ENCODE results near the gene PRCC. TPM values are rescaled to one million over a fixed set of nuclear protein-coding genes. Genes with fewer than 3 reads are reported as not detected.

The PRCC gene
- total RNA-seq, 1 experiment from 2014 or later = 67.4 TPM

GRCh38 chr1:156839426-156840109 lies 72.2 kb downstream of the PRCC start:
- no peak for DNase-seq (ENCODE audit: extremely low read depth, low read depth)

- no peak for DNase-seq (ENCODE audit: extremely low read depth, low read depth)
These were observed 73.0 kb downstream of the PRCC start for GRCh38 chr1:156840186-156840897.

- no peak for DNase-seq (ENCODE audit: extremely low read depth, low read depth)
These were observed 73.6 kb downstream of the PRCC start for GRCh38 chr1:156840898-156841279.

GRCh38 chr1:156841295-156841855 lies 74.0 kb downstream of the PRCC start:
- DNase-seq (ENCODE audit: extremely low read depth, low read depth) = no peak

- DNase-seq (ENCODE audit: extremely low read depth, low read depth) = no peak
These were observed 75.4 kb downstream of the PRCC start for GRCh38 chr1:156842618-156843300.

- no peak for DNase-seq (ENCODE audit: extremely low read depth, low read depth)
These were observed 76.8 kb downstream of the PRCC start for GRCh38 chr1:156844102-156844501.

- no peak for DNase-seq (ENCODE audit: extremely low read depth, low read depth)
These were observed 77.3 kb downstream of the PRCC start for GRCh38 chr1:156844638-156845037.

GRCh38 chr1:156845055-156845952 lies 78.0 kb downstream of the PRCC start:
- no peak for DNase-seq (ENCODE audit: extremely low read depth, low read depth)

GRCh38 chr1:156845953-156846545 lies 78.7 kb downstream of the PRCC start:
- DNase-seq (ENCODE audit: extremely low read depth, low read depth) = no peak

GRCh38 chr1:156846643-156847042 lies 79.3 kb downstream of the PRCC start:
- no peak for DNase-seq (ENCODE audit: extremely low read depth, low read depth)

GRCh38 chr1:156847591-156848460 lies 80.5 kb downstream of the PRCC start:
- no peak for DNase-seq (ENCODE audit: extremely low read depth, low read depth)

- no peak for DNase-seq (ENCODE audit: extremely low read depth, low read depth)
These were observed 81.3 kb downstream of the PRCC start for GRCh38 chr1:156848461-156849150.

- no peak for DNase-seq (ENCODE audit: extremely low read depth, low read depth)
These were observed 81.8 kb downstream of the PRCC start for GRCh38 chr1:156849151-156849496.

Other genes with a start within 250 kb of the PRCC start
- gene IQGAP3, start 195.0 kb upstream of the PRCC start, total RNA-seq (2014; rRNA removed; shearing (Covaris generic)) = 27.6 and 28.7 TPM in 2 replicates
- not detected in 2 replicates for gene TTC24, start 187.8 kb upstream of the PRCC start, total RNA-seq (2014; rRNA removed; shearing (Covaris generic))
- gene NAXE, start 175.8 kb upstream of the PRCC start, total RNA-seq (2014; rRNA removed; shearing (Covaris generic)) = 235 and 249 TPM in 2 replicates
- 28.7 and 36.7 TPM in 2 replicates for gene GPATCH4, start 166.1 kb upstream of the PRCC start, total RNA-seq (2014; rRNA removed; shearing (Covaris generic))
- gene HAPLN2, start 148.1 kb upstream of the PRCC start, total RNA-seq (2014; rRNA removed; shearing (Covaris generic)) = 0.52 TPM in 1 of 2 replicates, not detected in the other
- gene BCAN, start 125.4 kb upstream of the PRCC start, total RNA-seq (2014; rRNA removed; shearing (Covaris generic)) = 0.07 TPM in 1 of 2 replicates, not detected in the other
- 2.2 and 2.5 TPM in 2 replicates for gene NES, start 90.1 kb upstream of the PRCC start, total RNA-seq (2014; rRNA removed; shearing (Covaris generic))
- gene CRABP2, start 62.0 kb upstream of the PRCC start, total RNA-seq (2014; rRNA removed; shearing (Covaris generic)) = 1.2 and 1.8 TPM in 2 replicates
- 24.6 and 32.1 TPM in 2 replicates for gene METTL25B, start 39.1 kb upstream of the PRCC start, total RNA-seq (2014; rRNA removed; shearing (Covaris generic))
- 42.1 and 42.2 TPM in 2 replicates for gene ISG20L2, start 38.8 kb upstream of the PRCC start, total RNA-seq (2014; rRNA removed; shearing (Covaris generic))
- 175 and 203 TPM in 2 replicates for gene MRPL24, start 26.4 kb upstream of the PRCC start, total RNA-seq (2014; rRNA removed; shearing (Covaris generic))
- gene HDGF, start 15.9 kb upstream of the PRCC start, total RNA-seq (2014; rRNA removed; shearing (Covaris generic)) = 460 and 499 TPM in 2 replicates
- gene SH2D2A, start 49.3 kb downstream of the PRCC start, total RNA-seq (2014; rRNA removed; shearing (Covaris generic)) = 135 TPM in 2 replicates
- 0.17 and 0.42 TPM in 2 replicates for gene INSRR, start 91.6 kb downstream of the PRCC start, total RNA-seq (2014; rRNA removed; shearing (Covaris generic))
- gene NTRK1, start 93.3 kb downstream of the PRCC start, total RNA-seq (2014; rRNA removed; shearing (Covaris generic)) = 5.5 and 6.0 TPM in 2 replicates
- 0.27 and 0.29 TPM in 2 replicates for gene PEAR1, start 126.2 kb downstream of the PRCC start, total RNA-seq (2014; rRNA removed; shearing (Covaris generic))
- gene LRRC71, start 153.1 kb downstream of the PRCC start, total RNA-seq (2014; rRNA removed; shearing (Covaris generic)) = not detected in 2 replicates